Immature natural killer cell (primary cell): ENCODE measurements around the gene KCNJ12. TPM values are rescaled to one million over a fixed set of nuclear protein-coding genes. Genes with fewer than 3 reads are reported as not detected.

Experiments used
- DNase-seq, 3 donors: peaks; one replicate each; pipeline ENCODE4 v3.0.0; 2022; ENCODE audit warnings: mixed read lengths in 1 of 3
- H3K27ac Mint-ChIP-seq, 6 donors: one replicate each; pipeline ENCODE4 v1.8.0; 2020; ENCODE audit warnings: mixed read lengths in 6 of 6, mild to moderate bottlenecking in 5 of 6, inconsistent platforms in 4 of 6, moderate library complexity in 3 of 6
- H3K27me3 Mint-ChIP-seq, 3 donors: one replicate each; pipeline ENCODE4 v1.8.0; 2020 to 2021; ENCODE audit warnings: low read depth in 3 of 3, mild to moderate bottlenecking in 3 of 3, mixed read lengths in 3 of 3, moderate library complexity in 3 of 3, inconsistent platforms in 1 of 3
- H3K36me3 Mint-ChIP-seq, 3 donors: one replicate each; pipeline ENCODE4 v1.8.0; 2020; ENCODE audit warnings: mixed read lengths in 3 of 3, inconsistent platforms in 2 of 3, mild to moderate bottlenecking in 2 of 3
- H3K4me1 Mint-ChIP-seq, 2 donors: one replicate each; pipeline ENCODE4 v1.8.0; 2020; ENCODE audit warnings: inconsistent platforms in 2 of 2, mild to moderate bottlenecking in 2 of 2, mixed read lengths in 2 of 2, moderate library complexity in 1 of 2
- H3K4me3 Mint-ChIP-seq, 5 donors: one replicate each; pipeline ENCODE4 v1.8.0; 2020; ENCODE audit warnings: mild to moderate bottlenecking in 5 of 5, mixed read lengths in 5 of 5, inconsistent platforms in 3 of 5, moderate library complexity in 3 of 5
- H3K9me3 Mint-ChIP-seq, 6 donors: one replicate each; pipeline ENCODE4 v1.8.0; 2020; ENCODE audit warnings: mild to moderate bottlenecking in 6 of 6, mixed read lengths in 6 of 6, inconsistent platforms in 4 of 6, moderate library complexity in 3 of 6
- polyA plus RNA-seq, 3 donors: library from polyadenylated mRNA; unstranded; fragments of 300-500 nt; fragmentation: Illumina TruSeq; gene quantifications; one replicate each; pipeline ENCODE4 v1.2.3, GENCODE V29; 2021

Gene KCNJ12
- polyA plus RNA-seq, 3 donors from 2014 or later: not detected

GRCh38 chr17:21354796-21355385 lies 21.3 kb upstream of the KCNJ12 start:
- no peak for DNase-seq
- Mint-ChIP-seq H3K4me1 (peaks cover 0 to 11% of the 10 kb centered on the region in 2 donors), H3K27ac (no peak overlapping the region)

GRCh38 chr17:21355586-21355985 lies 20.6 kb upstream of the KCNJ12 start:
- H3K27ac Mint-ChIP-seq: no peak overlapping the region
- H3K36me3 Mint-ChIP-seq: no peaks in the 10 kb centered on the region
- no peak overlapping the region for H3K4me3 Mint-ChIP-seq
- H3K9me3 Mint-ChIP-seq: no peaks in the 10 kb centered on the region
- H3K4me1 Mint-ChIP-seq: peaks cover 0 to 7% of the 10 kb centered on the region in 2 donors
- DNase-seq: no peak
- H3K27me3 Mint-ChIP-seq: peaks cover 0 to 3% (median 2%) of the 10 kb centered on the region in 3 donors

More at GRCh38 chr17:21354796-21355385, 21.3 kb upstream of the KCNJ12 start:
- Mint-ChIP-seq H3K9me3 (no peaks in the 10 kb centered on the region), H3K36me3 (no peaks in the 10 kb centered on the region), H3K4me3 (no peak overlapping the region), H3K27me3 (peaks cover 0 to 3% (median 2%) of the 10 kb centered on the region in 3 donors)

GRCh38 chr17:21356537-21357127 lies 19.5 kb upstream of the KCNJ12 start:
- no peak for DNase-seq
- peaks cover 0 to 2% of the 10 kb centered on the region in 2 donors for H3K4me1 Mint-ChIP-seq
- no peak overlapping the region for H3K4me3 Mint-ChIP-seq
- H3K9me3 Mint-ChIP-seq: no peaks in the 10 kb centered on the region
- H3K27ac Mint-ChIP-seq: no peak overlapping the region
- H3K36me3 Mint-ChIP-seq: no peaks in the 10 kb centered on the region
- H3K27me3 Mint-ChIP-seq: peaks cover 0 to 3% (median 2%) of the 10 kb centered on the region in 3 donors

- H3K27ac Mint-ChIP-seq: no peak overlapping the region
- peaks cover 0 to 3% (median 2%) of the 10 kb centered on the region in 3 donors for H3K27me3 Mint-ChIP-seq
- H3K4me3 Mint-ChIP-seq: no peak overlapping the region
- H3K9me3 Mint-ChIP-seq: no peaks in the 10 kb centered on the region
- H3K4me1 Mint-ChIP-seq: no peaks in the 10 kb centered on the region
- no peaks in the 10 kb centered on the region for H3K36me3 Mint-ChIP-seq
- DNase-seq: no peak
These were observed 18.9 kb upstream of the KCNJ12 start for GRCh38 chr17:21357281-21357680.

GRCh38 chr17:21357696-21358656 lies 18.2 kb upstream of the KCNJ12 start:
- Mint-ChIP-seq H3K36me3 (no peaks in the 10 kb centered on the region), H3K4me1 (no peaks in the 10 kb centered on the region), H3K27me3 (peaks cover 0 to 3% (median 2%) of the 10 kb centered on the region in 3 donors), H3K4me3 (peak overlapping the region in 1 of 5 donors; percentile 2), H3K27ac (peak overlapping the region in 1 of 6 donors; percentile 36), H3K9me3 (no peaks in the 10 kb centered on the region)
- no peak for DNase-seq

- no peak overlapping the region for H3K4me3 Mint-ChIP-seq
- H3K4me1 Mint-ChIP-seq: peaks cover 0 to 4% of the 10 kb centered on the region in 2 donors
- no peak for DNase-seq
- no peaks in the 10 kb centered on the region for H3K9me3 Mint-ChIP-seq
- no peak overlapping the region for H3K27ac Mint-ChIP-seq
- peaks cover 0 to 1% (median 0%) of the 10 kb centered on the region in 3 donors for H3K27me3 Mint-ChIP-seq
- no peaks in the 10 kb centered on the region for H3K36me3 Mint-ChIP-seq
These were observed 17.3 kb upstream of the KCNJ12 start for GRCh38 chr17:21358682-21359482.

GRCh38 chr17:21359483-21359840 lies 16.7 kb upstream of the KCNJ12 start:
- DNase-seq: no peak
- Mint-ChIP-seq H3K4me3 (no peak overlapping the region), H3K27me3 (peaks cover 0 to 2% (median 1%) of the 10 kb centered on the region in 3 donors), H3K36me3 (no peaks in the 10 kb centered on the region), H3K9me3 (no peaks in the 10 kb centered on the region), H3K4me1 (peaks cover 0 to 9% of the 10 kb centered on the region in 2 donors), H3K27ac (no peak overlapping the region)

GRCh38 chr17:21360048-21360447 lies 16.1 kb upstream of the KCNJ12 start:
- no peak overlapping the region for H3K27ac Mint-ChIP-seq
- H3K27me3 Mint-ChIP-seq: peaks cover 0 to 2% (median 1%) of the 10 kb centered on the region in 3 donors
- no peaks in the 10 kb centered on the region for H3K36me3 Mint-ChIP-seq
- H3K9me3 Mint-ChIP-seq: no peaks in the 10 kb centered on the region
- H3K4me3 Mint-ChIP-seq: no peak overlapping the region
- no peak for DNase-seq
- peaks cover 0 to 10% of the 10 kb centered on the region in 2 donors for H3K4me1 Mint-ChIP-seq

- Mint-ChIP-seq H3K27me3 (peaks cover 1 to 3% (median 2%) of the 10 kb centered on the region in 3 donors), H3K27ac (no peak overlapping the region), H3K4me1 (peaks cover 0 to 10% of the 10 kb centered on the region in 2 donors), H3K9me3 (no peaks in the 10 kb centered on the region), H3K4me3 (no peak overlapping the region), H3K36me3 (no peaks in the 10 kb centered on the region)
- no peak for DNase-seq
These were observed 14.9 kb upstream of the KCNJ12 start for GRCh38 chr17:21361020-21361809.

- Mint-ChIP-seq H3K9me3 (no peaks in the 10 kb centered on the region), H3K27me3 (peaks cover 1 to 3% (median 2%) of the 10 kb centered on the region in 3 donors), H3K4me1 (peaks cover 0 to 10% of the 10 kb centered on the region in 2 donors), H3K4me3 (no peak overlapping the region), H3K27ac (no peak overlapping the region), H3K36me3 (no peaks in the 10 kb centered on the region)
- no peak for DNase-seq
These were observed 13.7 kb upstream of the KCNJ12 start for GRCh38 chr17:21362331-21362931.

GRCh38 chr17:21363776-21364642 lies 12.1 kb upstream of the KCNJ12 start:
- Mint-ChIP-seq H3K4me1 (peaks cover 0 to 10% of the 10 kb centered on the region in 2 donors), H3K36me3 (no peaks in the 10 kb centered on the region), H3K27me3 (peaks cover 2 to 3% (median 2%) of the 10 kb centered on the region in 3 donors), H3K27ac (peak overlapping the region in 3 of 6 donors; percentile 3 to 51 (median 9)), H3K4me3 (peak overlapping the region in 2 of 5 donors; percentile 16 to 31), H3K9me3 (no peaks in the 10 kb centered on the region)
- DNase-seq: peak; percentile 21 to 47 (median 36)

- no peak overlapping the region for H3K27ac Mint-ChIP-seq
These were observed 11.1 kb upstream of the KCNJ12 start for GRCh38 chr17:21365016-21365415.

More at GRCh38 chr17:21365016-21365415, 11.1 kb upstream of the KCNJ12 start:
- Mint-ChIP-seq H3K4me1 (peaks cover 0 to 10% of the 10 kb centered on the region in 2 donors), H3K4me3 (no peak overlapping the region), H3K27me3 (peaks cover 2 to 3% (median 2%) of the 10 kb centered on the region in 3 donors), H3K36me3 (no peaks in the 10 kb centered on the region), H3K9me3 (no peaks in the 10 kb centered on the region)
- DNase-seq: no peak
